ENCODE results near the gene KCNIP4.

Gene KCNIP4

GRCh38 chr4:21517126-21517859 lies 431.3 kb downstream of the KCNIP4 start:
- Histone ChIP-seq H3K9me2 (replicated peaks; ENCODE audit: low read depth, low read length) (no peaks in the 10 kb centered on the region), H3K36me3 (ENCODE audit: insufficient read depth, low read length) (no peaks in the 10 kb centered on the region), H3K4me1 (ENCODE audit: insufficient read depth, low read length, poor library complexity, severe bottlenecking) (no peaks in the 10 kb centered on the region), H3K9ac (ENCODE audit: low read depth, low read length, poor library complexity, severe bottlenecking) (no peak overlapping the region), H3K4me3 (ENCODE audit: low read length, poor library complexity, severe bottlenecking) (no peak overlapping the region), H3K9me3 (ENCODE audit: insufficient read depth, low read depth, low read length) (no peaks in the 10 kb centered on the region; the same call in 1 of the 2 replicates), H2AFZ (ENCODE audit: low read length) (no peak overlapping the region), H3K27me3 (ENCODE audit: insufficient read depth, low read length, poor library complexity, severe bottlenecking) (no peaks in the 10 kb centered on the region), H3K4me2 (ENCODE audit: low read depth, low read length, poor library complexity, severe bottlenecking) (no peak overlapping the region), H3K79me2 (ENCODE audit: insufficient read depth, low read length) (no peaks in the 10 kb centered on the region), H4K20me1 (ENCODE audit: insufficient read depth, low read length, poor library complexity, severe bottlenecking) (no peaks in the 10 kb centered on the region), H3F3A (ENCODE audit: low read depth) (no peaks in the 10 kb centered on the region)
- no peak for TF ChIP-seq EZH2phosphoT487 (IDR thresholded peaks at IDR 0.05; ENCODE audit: borderline replicate concordance)
- TF ChIP-seq, protein P1, sequence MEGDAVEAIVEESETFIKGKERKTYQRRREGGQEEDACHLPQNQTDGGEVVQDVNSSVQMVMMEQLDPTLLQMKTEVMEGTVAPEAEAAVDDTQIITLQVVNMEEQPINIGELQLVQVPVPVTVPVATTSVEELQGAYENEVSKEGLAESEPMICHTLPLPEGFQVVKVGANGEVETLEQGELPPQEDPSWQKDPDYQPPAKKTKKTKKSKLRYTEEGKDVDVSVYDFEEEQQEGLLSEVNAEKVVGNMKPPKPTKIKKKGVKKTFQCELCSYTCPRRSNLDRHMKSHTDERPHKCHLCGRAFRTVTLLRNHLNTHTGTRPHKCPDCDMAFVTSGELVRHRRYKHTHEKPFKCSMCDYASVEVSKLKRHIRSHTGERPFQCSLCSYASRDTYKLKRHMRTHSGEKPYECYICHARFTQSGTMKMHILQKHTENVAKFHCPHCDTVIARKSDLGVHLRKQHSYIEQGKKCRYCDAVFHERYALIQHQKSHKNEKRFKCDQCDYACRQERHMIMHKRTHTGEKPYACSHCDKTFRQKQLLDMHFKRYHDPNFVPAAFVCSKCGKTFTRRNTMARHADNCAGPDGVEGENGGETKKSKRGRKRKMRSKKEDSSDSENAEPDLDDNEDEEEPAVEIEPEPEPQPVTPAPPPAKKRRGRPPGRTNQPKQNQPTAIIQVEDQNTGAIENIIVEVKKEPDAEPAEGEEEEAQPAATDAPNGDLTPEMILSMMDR (conservative IDR thresholded peaks at IDR 0.05; ENCODE audit: low read length): no peak

DNA sequence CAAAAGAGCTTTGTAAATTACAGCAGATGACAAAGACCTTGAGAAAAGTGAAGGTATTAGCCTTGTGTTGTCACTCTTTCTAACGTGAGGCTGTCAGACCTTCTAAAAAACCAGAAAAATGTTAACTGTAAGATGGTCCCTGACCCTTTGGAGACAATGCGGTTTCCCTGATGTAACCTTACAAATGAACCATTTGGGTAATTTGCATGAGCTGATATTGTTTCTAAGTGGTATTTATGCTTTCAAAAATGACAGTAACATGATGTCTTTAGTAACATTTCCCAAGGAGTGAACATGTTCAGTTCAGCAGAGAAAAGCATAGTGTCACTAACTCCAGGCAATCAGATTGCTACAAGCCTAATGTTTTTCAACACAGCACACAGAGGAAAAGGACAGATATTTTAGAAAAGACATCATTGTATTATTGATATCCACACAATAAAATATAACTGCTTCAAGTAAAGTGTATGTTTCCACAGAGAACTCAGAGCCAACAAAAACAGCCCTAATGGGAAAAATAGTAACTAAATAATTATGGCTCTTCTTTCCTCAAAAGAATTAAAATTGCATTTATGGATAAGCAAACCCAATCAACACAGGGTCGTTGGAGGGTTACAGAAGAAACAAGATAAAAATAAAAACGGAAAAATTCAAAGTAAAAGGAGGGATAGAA lies 434.4 kb downstream of the KCNIP4 start:
- Histone ChIP-seq H4K20me1 (ENCODE audit: insufficient read depth, low read length, poor library complexity, severe bottlenecking) (no peaks in the 10 kb centered on the region), H3K4me1 (ENCODE audit: insufficient read depth, low read length, poor library complexity, severe bottlenecking) (no peaks in the 10 kb centered on the region), H2AFZ (ENCODE audit: low read length) (no peak overlapping the region), H3K4me2 (ENCODE audit: low read depth, low read length, poor library complexity, severe bottlenecking) (no peak overlapping the region), H3K9me3 (ENCODE audit: insufficient read depth, low read depth, low read length) (no peaks in the 10 kb centered on the region), H3K4me3 (ENCODE audit: low read length, poor library complexity, severe bottlenecking) (no peak overlapping the region), H3K9ac (ENCODE audit: low read depth, low read length, poor library complexity, severe bottlenecking) (no peak overlapping the region), H3F3A (ENCODE audit: low read depth) (no peaks in the 10 kb centered on the region), H3K27me3 (ENCODE audit: insufficient read depth, low read length, poor library complexity, severe bottlenecking) (no peaks in the 10 kb centered on the region), H3K79me2 (ENCODE audit: insufficient read depth, low read length) (no peaks in the 10 kb centered on the region), H3K36me3 (ENCODE audit: insufficient read depth, low read length) (no peaks in the 10 kb centered on the region), H3K9me2 (replicated peaks; ENCODE audit: low read depth, low read length) (no peaks in the 10 kb centered on the region)
- TF ChIP-seq EZH2phosphoT487 (IDR thresholded peaks at IDR 0.05; ENCODE audit: borderline replicate concordance): no peak
- TF ChIP-seq, protein P1 (conservative IDR thresholded peaks at IDR 0.05; ENCODE audit: low read length): no peak

DNA sequence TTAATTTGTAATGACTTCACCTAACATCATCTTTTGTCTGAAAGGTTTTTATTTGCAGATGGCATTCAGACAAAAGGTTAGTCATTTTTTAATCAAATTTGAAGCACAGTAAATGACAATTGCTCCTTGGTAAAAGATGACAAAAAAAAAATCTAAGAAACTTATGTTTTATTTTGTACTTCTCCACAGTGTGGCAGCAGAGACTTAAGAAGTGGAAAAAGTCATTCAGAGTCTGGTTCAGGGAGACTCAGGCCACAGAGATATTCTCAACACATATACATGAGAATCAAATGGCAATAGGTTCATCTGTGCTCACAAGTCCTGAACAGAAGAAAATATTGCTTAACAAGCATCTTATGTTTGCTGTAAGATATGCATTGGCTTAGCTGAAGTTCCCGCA lies 436.2 kb downstream of the KCNIP4 start:
- Histone ChIP-seq H3F3A (ENCODE audit: low read depth) (no peaks in the 10 kb centered on the region), H3K9me2 (replicated peaks; ENCODE audit: low read depth, low read length) (no peaks in the 10 kb centered on the region), H3K9ac (ENCODE audit: low read depth, low read length, poor library complexity, severe bottlenecking) (no peak overlapping the region), H3K36me3 (ENCODE audit: insufficient read depth, low read length) (no peaks in the 10 kb centered on the region), H4K20me1 (ENCODE audit: insufficient read depth, low read length, poor library complexity, severe bottlenecking) (no peaks in the 10 kb centered on the region), H2AFZ (ENCODE audit: low read length) (no peak overlapping the region), H3K79me2 (ENCODE audit: insufficient read depth, low read length) (no peaks in the 10 kb centered on the region), H3K4me3 (ENCODE audit: low read length, poor library complexity, severe bottlenecking) (no peak overlapping the region), H3K27me3 (ENCODE audit: insufficient read depth, low read length, poor library complexity, severe bottlenecking) (no peaks in the 10 kb centered on the region), H3K4me2 (ENCODE audit: low read depth, low read length, poor library complexity, severe bottlenecking) (no peak overlapping the region), H3K4me1 (ENCODE audit: insufficient read depth, low read length, poor library complexity, severe bottlenecking) (no peaks in the 10 kb centered on the region), H3K9me3 (ENCODE audit: insufficient read depth, low read depth, low read length) (no peaks in the 10 kb centered on the region)
- TF ChIP-seq, protein P1 (conservative IDR thresholded peaks at IDR 0.05; ENCODE audit: low read length): peak; percentile 56
- TF ChIP-seq EZH2phosphoT487 (IDR thresholded peaks at IDR 0.05; ENCODE audit: borderline replicate concordance): no peak
